CD4-positive, alpha-beta T cell treated with Interleukin-15 for 4 hours (primary cell): ENCODE data around the gene MPP1.
"Not testable (repeated sequence)": the region's sequence is repeated elsewhere in the genome, so short reads cannot be mapped to it uniquely, and the experiment has no call there.

Experiments used
- DNase-seq: peaks from one replicate; pipeline ENCODE4 v3.0.0-alpha.2; 2020; ENCODE audit warnings: low spot score

Gene MPP1

GRCh38 chrX:154804957-154805695 lies at the start of gene MPP1:
TSS of gene MPP1 (minus strand) at chrX:154805485. CDS start at chrX:154805373, 112 bp downstream.
- peak; percentile 71 for DNase-seq

- DNase-seq = no peak
These were observed 45.8 kb upstream of the MPP1 start for GRCh38 chrX:154850957-154851611.

GRCh38 chrX:154840856-154841255 lies 35.6 kb upstream of the MPP1 start:
- DNase-seq = peak; percentile 43

- no peak for DNase-seq
These were observed 30.9 kb upstream of the MPP1 start for GRCh38 chrX:154836163-154836562.

- no peak for DNase-seq
These were observed 29.3 kb upstream of the MPP1 start, which contains the start of gene SMIM9 for GRCh38 chrX:154834562-154834961. TSS of gene SMIM9 (minus strand) at chrX:154834662. CDS start at chrX:154830856, 3,806 bp downstream.

- DNase-seq = no peak
These were observed 28.5 kb upstream of the MPP1 start for GRCh38 chrX:154833746-154834274.

GRCh38 chrX:154829926-154830442 lies 24.7 kb upstream of the MPP1 start:
- DNase-seq = no peak

GRCh38 chrX:154829134-154829533 lies 23.8 kb upstream of the MPP1 start:
- no peak for DNase-seq

- DNase-seq = no peak
These were observed 22.7 kb upstream of the MPP1 start for GRCh38 chrX:154828016-154828408.

- peak; percentile 28 for DNase-seq
These were observed 22.1 kb upstream of the MPP1 start for GRCh38 chrX:154827194-154828015.

GRCh38 chrX:154825586-154825985 lies 20.3 kb upstream of the MPP1 start:
- DNase-seq = not testable (repeated sequence)

- DNase-seq = no peak
These were observed 19.4 kb upstream of the MPP1 start for GRCh38 chrX:154824638-154825037.

- no peak for DNase-seq
These were observed 16.7 kb upstream of the MPP1 start for GRCh38 chrX:154822029-154822428.

GRCh38 chrX:154821523-154821922 lies 16.2 kb upstream of the MPP1 start:
- no peak for DNase-seq

- no peak for DNase-seq
These were observed 14.6 kb upstream of the MPP1 start for GRCh38 chrX:154819771-154820341.

GRCh38 chrX:154818916-154819770 lies 13.9 kb upstream of the MPP1 start:
- DNase-seq = no peak

GRCh38 chrX:154817048-154817618 lies 11.8 kb upstream of the MPP1 start:
- DNase-seq = not testable (repeated sequence)

- DNase-seq = not testable (repeated sequence)
These were observed 11.1 kb upstream of the MPP1 start for GRCh38 chrX:154816326-154816898.

- DNase-seq = no peak
These were observed 10.1 kb upstream of the MPP1 start for GRCh38 chrX:154815274-154815818.

GRCh38 chrX:154813801-154814200 lies 8.5 kb upstream of the MPP1 start:
- DNase-seq = no peak
